ENCODE results near the gene SLC16A4.

Gene SLC16A4

GRCh38 chr1:110321045-110321444, 69.8 kb downstream of the SLC16A4 start:
- no peak for DNase-seq

- no peak for DNase-seq
These were observed 70.7 kb downstream of the SLC16A4 start for GRCh38 chr1:110320168-110320518.

- no peak for DNase-seq
These were observed 71.3 kb downstream of the SLC16A4 start for GRCh38 chr1:110319332-110320167.

- DNase-seq, result no peak
These were observed 72.8 kb downstream of the SLC16A4 start for GRCh38 chr1:110318046-110318445.

- DNase-seq, result no peak
These were observed 74.1 kb downstream of the SLC16A4 start for GRCh38 chr1:110316735-110317134.
